Stimulated activated CD4-positive, alpha-beta T cell treated with anti-CD3 and anti-CD28 coated beads, TNF-alpha, amount 100 ng/mL, for 1 hour (primary cell): ENCODE data around the gene PLEKHG3.
A peak's percentile ranks its signal among the peaks of the same experiment; 100 is the strongest.

Source experiments
- DNase-seq, 3 donors: peaks; one replicate each; pipeline ENCODE4 v3.0.0-alpha.2; 2020; ENCODE audit warnings: low read depth in 3 of 3, low spot score in 1 of 3

PLEKHG3 gene

DNA sequence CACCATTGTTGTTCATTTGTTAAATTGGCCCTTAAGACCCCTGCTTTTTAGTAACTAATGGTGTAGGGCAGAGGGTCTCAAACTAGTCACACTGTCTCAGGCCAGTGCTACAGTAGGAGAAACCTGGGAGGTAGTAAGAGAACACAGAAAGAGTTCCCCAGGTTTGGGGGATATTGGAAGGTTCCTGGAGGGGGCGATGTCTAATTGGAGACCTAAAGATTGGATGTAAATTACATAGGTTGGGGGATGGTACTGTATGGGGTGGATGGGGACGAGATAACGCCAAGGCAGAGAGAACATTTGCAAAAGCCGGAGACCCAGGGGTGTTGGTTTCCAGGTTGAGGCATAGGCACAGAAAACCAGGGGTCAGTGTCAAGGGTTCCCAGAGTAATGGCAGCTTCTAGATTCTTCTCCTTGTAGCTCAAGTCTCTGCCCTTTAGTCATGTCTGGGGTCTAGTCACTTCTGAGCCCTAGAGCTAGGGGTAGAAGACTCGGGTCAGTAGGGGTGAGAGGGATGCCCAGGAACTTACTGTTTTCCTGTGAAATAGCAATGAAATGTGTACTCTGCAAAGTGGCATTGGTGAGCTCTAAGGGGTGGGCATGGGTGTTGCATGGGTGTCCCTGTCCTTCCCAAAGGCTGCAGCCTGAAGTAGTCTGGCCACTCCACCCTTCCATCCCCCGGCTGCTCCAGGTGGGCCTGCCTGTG lies 21.8 kb downstream of the PLEKHG3 start:
- DNase-seq, result no peak

DNA sequence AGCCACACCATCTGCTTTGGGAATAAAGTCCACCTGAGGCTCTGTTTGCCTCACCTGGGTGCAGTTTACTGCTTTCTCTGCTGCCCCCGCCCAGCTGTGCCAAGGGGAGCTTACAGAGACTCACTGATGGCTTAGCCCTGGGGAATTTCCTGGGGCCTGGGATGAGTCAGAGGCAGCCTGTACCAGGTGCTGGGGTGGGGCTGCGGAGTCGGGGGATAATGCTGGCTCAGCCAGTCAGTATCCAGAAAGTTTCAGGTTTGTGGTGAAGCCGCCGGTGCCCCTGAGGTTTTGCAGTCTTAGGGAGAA lies 22.3 kb downstream of the PLEKHG3 start:
- peak in 1 of 3 donors; percentile 31 for DNase-seq

DNA sequence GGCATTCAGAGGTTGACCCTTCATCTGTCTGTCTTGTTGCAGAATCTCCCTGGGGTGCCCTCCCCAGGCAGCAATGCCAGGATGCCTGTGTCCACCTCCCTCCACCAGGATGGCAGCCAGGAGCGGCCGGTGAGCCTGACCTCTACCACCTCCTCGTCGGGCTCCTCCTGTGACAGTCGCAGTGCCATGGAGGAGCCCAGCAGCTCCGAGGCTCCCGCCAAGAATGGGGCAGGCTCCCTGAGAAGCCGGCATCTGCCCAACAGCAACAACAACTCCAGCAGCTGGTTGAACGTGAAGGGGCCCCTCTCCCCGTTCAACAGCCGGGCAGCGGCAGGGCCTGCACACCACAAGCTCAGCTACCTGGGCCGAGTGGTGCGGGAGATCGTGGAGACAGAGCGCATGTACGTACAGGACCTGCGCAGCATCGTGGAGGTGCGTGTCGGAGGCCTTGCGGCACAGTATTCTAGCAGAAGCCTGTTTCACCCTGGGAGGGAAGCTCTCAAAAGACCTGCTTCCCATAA lies 23.4 kb downstream of the PLEKHG3 start:
- DNase-seq, result no peak

DNA sequence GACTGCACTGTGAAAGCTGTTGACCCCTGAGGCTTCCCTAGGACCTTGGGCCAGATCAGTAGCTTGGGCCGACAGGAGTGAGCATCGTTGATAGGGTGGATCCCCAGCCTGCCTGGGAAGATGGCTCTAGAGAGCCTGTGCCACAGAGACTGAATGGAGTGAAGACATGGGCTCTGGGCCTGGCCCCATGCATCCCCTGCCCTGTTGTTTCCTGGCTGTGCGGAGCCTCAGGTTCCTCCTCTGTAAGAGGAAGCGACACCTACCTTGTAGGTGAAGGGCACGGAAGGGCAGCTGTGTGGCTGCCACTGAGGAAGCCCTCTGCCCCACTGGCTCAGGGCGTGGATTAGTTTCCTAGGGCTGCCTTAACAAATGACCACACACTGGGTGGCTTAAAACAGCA lies 23.9 kb downstream of the PLEKHG3 start:
- no peak for DNase-seq

DNA sequence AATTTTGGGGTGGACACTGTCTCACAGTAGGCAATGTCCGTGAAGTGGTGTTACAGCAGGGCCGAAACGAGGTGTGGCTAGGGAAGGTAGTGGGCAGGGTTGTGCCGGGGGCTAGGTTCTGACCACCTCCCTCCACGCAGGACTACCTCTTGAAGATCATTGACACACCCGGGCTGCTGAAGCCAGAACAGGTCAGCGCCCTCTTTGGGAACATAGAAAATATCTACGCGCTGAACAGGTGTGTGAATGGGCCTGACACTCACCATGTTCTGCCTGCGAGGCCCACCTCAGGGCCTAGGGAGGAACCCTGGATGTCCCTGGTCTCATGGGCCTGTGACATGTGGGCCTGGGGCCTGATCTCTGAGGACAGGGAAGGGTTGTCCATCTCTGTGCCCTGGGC lies 24.6 kb downstream of the PLEKHG3 start:
- no peak for DNase-seq

DNA sequence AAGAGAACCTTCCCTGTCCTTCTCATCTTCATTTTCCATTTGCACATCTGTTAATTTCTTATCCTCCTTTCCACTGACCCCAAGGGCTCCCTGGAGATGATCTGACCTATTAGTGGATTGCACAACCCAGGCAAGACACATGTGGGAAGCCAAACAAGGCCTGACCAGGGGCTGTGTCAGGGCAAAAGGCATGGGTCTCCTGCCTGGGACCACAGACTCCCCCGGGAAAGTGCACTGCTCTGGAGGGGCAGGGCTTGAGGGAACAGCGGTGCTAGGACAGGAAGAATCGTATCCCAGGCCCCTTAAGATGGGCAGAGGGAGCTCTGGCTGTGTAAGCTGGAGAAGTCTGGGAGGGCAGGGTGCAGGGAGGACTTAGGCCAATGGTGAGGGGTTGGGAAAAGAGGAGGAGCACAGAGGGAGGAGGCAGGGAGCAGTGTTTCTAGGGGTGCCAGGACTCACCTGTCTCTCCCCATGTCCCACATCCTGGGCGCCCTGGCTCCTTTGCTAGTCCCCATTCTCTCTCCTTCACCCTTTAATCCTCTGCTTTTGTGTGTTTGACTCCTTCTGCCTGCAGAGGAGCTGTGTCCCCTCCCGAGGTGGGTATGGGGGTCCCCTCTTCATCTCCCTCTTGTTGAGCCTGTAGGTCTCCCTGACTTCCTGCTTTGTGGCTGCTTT lies 25.3 kb downstream of the PLEKHG3 start:
- DNase-seq, result no peak

DNA sequence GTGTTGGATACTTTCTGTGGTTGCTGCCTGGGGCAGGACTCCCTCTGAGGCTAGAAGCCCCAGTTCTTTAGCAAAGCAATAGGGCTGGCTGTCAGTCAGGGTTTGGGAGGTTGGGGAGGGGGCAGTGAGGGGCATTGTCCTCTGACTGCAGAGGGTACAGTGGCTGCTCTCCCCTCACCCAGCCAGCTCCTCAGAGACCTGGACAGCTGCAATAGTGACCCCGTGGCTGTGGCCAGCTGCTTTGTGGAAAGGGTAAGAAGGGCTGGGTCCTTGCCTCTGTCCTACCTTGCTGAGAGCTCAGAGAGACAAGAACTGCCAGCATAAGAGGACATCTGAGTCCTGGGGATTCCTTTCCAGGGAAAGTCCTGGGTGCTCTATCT lies 25.8 kb downstream of the PLEKHG3 start:
- no peak for DNase-seq

DNA sequence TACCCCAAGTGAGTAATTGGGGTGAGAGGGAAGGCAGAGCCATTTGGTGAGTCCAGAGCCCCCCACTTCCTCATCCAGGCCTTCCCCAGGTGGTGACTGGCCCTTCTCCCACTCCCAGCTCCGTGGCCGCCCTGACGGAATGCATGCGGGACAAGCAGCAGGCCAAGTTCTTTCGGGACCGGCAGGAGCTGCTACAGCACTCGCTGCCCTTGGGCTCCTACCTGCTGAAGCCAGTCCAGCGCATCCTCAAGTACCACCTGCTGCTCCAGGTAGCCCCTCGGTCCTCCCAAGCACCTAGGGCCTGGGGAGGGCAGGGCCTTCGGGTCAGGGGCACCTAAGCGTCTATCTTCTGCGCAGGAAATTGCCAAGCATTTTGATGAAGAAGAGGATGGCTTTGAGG lies 26.5 kb downstream of the PLEKHG3 start:
- DNase-seq, result no peak

DNA sequence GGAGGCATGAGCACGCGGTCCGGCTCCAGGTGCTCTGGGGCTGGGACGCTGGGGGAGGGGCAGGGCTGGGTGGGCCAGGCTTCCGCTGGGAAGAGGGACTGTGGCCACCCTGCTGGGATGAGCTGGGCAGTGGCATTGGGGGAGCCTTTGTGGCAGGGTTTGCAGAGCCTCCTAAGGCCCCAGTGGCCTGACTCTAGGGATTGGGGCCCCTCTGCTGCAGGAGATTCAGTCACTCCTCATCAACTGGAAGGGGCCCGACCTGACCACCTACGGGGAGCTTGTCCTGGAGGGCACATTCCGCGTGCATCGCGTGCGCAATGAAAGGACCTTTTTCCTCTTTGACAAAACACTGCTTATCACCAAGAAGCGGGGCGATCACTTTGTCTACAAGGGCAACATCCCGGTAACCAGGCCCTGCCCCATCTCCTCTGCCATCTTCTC lies 26.9 kb downstream of the PLEKHG3 start:
- no peak for DNase-seq

DNA sequence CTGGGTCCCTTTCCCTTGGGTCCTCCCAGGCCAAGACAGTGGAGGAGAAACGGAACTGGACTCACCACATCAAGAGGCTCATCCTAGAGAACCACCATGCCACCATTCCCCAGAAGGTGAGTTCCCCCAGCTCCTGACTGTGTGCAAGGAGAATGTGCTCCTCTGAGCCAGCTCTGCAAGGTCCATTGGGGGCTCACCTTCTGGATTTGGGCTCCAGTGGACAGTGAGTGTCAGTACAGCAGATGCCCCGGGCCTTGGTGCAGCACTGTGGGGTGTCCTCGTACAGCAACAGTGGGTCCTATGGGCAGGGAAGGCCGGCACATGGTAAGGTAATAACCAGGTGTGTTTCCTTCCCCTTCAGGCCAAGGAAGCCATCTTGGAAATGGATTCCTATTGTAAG lies 27.8 kb downstream of the PLEKHG3 start:
- no peak for DNase-seq

DNA sequence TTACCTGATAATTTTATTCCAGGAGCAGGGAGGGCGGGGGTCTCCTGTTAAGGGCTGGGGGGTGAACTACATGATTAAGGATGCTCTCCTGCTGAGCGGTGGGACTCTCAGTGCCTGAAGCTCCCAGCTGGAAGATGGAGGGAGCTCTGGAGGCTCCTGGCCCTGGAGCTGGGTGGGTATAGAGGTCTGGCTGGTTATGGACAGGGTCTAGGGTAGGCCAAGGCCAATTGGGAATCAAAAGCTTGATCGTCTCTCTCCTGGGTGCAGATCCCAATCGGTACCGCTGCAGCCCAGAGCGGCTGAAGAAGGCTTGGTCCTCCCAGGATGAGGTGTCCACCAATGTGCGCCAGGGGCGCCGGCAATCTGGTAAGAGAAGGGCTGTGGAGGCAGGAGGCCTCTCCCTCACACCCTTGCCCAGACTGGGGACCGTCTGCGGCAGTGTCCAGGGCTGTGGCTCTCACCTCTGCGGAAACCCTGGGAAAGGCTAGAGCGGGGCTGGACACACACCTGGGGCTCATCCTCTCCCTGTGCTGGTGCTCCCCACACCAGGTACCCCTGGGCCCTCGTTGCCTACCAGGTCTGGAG lies 28.4 kb downstream of the PLEKHG3 start:
- DNase-seq, result no peak

DNA sequence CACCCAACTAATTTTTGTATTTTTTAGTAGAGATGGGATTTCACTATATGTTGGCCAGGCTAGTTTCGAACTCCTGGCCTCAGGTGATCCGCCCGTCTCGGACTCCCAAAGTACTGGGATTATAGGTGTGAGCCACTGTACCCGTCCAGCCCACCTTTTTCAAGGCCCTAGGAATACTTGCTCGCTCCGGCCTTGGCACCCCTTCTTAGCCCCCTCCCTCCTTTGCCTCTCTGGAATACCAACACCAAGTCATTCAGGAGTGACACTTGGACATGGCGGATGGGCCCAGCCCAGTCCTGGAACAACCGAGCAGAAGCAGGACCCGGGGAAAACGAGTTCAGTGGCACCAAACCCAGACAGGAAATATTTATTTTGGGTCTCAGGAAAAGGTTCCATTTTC lies 29.1 kb downstream of the PLEKHG3 start:
- no peak for DNase-seq

DNA sequence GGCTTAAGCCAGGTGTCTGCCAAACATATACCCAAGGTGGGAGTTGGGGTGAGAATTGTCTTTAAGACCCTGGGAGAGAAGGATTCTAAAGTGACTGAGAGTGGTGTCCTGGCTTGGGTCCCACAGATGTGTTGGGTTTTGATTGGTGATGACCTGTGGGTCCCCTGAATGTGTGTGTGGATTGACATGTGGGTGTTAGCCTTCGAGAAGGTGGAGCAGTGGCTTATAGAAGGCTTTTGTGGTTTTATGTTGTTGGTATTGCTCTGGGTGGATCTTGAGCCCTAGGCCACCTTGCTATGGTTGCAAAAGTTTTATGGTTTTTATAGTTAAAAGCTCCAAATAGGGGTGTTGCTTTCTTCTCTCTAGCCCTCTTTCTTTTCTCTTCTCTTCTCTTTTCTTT lies 29.7 kb downstream of the PLEKHG3 start:
- DNase-seq, result no peak

DNA sequence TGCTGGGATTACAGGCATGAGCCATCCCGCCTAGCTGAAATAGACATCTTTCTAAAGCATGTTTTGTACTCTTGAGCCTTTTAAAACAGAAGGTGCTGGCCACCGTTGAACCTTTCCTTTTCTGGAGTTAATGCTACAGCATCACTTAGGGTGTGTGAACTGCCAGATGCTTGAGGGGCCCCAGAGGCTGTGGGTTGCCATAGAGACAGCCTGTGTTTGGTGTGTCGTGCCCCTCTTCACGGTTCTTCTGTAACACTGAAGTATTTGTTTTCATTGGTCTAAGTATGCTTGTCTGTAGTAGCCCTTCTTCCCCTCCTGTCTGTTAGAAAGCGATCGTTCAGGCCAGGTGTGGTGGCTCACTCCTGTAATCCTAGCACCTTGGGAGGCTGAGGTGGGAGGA lies 30.8 kb downstream of the PLEKHG3 start:
- DNase-seq, result no peak

DNA sequence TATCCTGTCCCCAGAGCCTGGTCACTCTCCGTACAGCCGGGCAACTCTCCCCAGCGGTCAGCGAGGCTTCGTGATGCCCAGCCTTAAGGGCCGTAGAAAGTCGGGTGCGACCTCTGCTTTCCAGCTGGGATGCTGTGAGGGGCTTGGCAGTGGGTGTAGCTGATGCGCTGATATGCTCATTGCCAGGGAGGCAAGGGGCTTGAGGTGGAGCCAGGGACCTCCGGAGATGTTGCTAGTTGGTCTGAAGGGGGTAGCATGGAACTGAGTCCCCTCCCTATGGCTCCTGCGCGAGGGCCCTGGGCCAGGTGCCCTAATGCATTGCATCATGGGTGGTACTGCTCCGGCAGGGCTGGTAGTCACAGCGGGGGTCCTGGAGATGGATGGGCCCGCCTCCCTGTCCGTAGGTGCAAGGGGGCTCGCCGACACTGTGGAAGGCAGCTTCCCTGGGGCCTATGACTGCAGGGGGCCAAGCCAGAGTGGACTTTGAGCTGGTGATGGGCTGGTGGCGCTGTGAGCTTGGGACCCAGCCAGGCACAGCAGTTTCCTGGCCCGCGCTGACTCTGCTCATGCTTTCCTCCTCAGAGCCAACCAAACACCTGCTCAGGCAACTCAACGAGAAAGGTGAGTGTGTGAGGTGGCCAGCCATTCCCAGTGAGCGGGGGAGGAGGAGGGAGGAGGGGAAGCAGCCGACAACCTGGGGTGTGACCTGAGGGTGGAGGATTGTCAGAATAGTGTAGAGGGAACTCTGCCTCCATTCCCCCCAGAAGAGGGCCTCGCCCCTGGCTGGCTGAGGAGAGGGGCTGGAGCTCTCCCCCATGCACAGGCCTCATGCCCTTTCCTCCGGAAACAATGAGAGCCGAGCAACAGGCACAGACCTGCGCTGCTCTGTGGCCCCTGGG lies 32.3 kb downstream of the PLEKHG3 start:
- no peak for DNase-seq

DNA sequence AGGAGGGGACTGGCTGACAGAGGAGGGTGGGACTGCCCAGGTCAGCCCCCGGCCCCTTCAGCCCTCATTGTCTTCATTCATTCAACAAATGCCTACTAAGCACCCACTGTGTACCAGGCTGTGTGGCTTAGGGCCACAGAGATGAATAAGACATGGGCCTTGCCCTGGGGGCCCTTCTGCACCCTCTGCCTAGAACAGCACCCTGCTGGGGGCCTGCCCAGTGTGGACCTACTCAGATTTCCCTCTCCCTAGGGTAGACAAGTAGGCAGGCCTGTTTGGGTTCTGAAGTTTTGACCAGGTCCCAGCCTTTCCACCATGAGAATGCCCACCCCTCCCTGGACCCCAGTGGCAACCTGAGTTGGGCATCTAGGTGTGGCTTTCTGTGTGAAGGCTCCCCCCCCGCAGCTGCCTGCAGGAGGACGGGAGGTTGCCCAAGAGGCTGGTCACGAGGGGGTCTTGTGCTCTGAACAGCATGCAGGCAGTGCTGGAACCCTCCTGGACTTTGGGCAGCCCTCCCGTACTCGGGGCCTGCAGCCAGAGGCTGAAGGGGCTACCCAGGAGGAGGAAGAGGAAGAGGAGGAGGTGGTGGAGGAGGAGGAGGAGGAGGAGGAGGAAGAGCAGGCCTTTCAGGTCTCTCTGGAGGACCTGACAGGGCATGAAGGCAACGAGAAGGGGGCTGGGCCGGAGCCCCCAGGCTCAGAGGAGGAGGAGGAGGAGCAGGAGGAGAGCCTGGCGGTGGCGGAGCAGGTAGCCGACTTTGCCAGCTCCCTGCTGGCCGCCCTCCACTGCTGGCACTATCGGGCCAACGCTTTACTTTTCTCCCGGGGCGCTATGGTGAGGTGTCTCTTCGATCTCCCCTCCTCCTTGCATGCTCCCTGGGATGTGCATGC lies 33.4 kb downstream of the PLEKHG3 start:
- no peak for DNase-seq

DNA sequence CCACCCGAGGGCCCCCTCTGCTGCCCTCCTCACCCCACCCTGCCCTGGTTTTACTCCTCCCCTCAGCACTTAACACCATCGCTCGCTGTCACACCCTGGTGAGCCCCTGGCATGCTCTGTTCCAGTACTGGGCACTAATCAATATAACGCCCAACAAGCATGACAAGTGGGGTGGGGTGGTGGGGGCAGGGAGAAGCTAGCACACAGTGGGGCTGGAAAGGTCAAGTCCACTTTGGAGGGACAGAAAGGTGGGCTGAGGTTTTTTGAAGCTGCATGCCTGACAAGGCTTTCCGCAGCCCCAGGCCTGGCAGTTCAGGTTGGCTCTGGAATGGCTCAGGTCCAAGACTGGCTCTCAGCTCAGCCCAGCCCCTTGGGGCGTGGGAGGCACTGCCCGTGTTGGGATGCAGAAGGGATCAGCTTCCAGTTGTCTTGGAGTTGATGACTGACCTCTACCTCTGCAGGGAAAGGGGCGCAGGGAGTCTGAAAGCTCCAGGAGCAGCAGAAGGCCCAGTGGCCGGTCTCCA lies 34.1 kb downstream of the PLEKHG3 start:
- DNase-seq, result no peak

DNA sequence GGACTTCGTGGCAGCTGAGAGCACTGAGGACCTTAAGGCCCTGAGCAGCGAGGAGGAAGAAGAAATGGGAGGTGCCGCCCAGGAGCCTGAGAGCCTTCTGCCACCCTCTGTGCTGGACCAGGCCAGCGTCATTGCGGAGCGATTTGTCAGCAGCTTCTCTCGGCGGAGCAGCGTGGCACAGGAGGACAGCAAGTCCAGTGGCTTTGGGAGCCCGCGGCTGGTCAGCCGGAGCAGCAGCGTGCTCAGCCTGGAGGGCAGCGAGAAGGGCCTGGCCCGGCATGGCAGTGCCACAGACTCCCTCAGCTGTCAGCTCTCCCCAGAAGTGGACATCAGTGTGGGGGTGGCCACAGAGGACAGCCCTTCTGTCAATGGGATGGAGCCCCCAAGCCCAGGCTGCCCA lies 37.0 kb downstream of the PLEKHG3 start:
- DNase-seq, result no peak

DNA sequence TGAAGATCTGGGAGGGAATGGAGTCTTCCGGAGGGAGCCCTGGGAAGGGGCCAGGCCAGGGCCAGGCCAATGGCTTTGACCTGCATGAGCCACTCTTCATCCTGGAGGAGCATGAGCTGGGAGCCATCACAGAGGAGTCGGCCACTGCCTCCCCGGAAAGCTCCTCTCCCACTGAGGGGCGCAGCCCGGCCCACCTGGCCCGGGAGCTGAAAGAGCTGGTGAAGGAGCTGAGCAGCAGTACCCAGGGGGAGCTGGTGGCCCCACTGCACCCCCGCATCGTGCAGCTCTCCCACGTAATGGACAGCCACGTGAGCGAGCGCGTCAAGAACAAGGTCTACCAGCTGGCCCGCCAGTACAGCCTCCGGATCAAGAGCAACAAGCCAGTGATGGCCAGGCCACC lies 37.7 kb downstream of the PLEKHG3 start:
- DNase-seq, result no peak

DNA sequence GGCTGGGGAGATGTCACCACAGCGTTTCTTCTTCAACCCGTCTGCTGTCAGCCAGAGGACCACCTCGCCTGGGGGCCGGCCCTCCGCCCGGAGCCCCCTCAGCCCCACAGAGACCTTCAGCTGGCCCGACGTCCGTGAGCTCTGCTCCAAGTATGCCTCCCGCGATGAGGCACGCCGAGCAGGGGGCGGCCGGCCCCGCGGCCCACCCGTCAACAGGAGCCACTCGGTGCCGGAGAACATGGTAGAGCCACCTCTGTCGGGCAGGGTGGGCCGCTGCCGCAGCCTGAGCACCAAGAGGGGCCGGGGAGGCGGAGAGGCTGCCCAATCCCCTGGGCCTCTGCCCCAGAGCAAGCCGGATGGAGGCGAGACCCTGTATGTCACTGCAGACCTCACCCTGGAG lies 38.8 kb downstream of the PLEKHG3 start:
- DNase-seq, result no peak
